ENCODE measurements around the gene ARHGAP9.
"Not testable (repeated sequence)": the region's sequence is repeated elsewhere in the genome, so short reads cannot be mapped to it uniquely, and the experiment has no call there.

DNA sequence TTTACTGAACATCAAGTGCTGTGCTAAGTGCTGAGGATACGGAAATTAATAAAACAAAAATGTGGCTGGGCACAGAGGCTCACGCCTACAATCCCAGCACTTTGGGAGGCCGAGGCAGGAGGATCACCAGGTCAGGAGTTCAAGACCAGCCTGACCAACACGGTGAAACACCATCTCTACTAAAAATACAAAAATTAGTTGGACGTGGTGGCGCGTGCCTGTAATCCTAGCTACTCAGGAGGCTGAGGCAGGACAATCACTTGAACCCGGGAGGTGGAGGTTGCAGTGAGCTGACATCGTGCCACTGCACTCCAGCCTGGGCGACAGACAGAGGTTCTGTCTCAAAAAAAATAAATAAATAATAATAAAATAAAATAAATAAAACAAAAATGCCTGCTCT is 52.7 kb downstream of the ARHGAP9 start:
- TF ChIP-seq, protein P1, sequence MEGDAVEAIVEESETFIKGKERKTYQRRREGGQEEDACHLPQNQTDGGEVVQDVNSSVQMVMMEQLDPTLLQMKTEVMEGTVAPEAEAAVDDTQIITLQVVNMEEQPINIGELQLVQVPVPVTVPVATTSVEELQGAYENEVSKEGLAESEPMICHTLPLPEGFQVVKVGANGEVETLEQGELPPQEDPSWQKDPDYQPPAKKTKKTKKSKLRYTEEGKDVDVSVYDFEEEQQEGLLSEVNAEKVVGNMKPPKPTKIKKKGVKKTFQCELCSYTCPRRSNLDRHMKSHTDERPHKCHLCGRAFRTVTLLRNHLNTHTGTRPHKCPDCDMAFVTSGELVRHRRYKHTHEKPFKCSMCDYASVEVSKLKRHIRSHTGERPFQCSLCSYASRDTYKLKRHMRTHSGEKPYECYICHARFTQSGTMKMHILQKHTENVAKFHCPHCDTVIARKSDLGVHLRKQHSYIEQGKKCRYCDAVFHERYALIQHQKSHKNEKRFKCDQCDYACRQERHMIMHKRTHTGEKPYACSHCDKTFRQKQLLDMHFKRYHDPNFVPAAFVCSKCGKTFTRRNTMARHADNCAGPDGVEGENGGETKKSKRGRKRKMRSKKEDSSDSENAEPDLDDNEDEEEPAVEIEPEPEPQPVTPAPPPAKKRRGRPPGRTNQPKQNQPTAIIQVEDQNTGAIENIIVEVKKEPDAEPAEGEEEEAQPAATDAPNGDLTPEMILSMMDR (IDR thresholded peaks at IDR 0.05), result not testable (repeated sequence)
- TF ChIP-seq POLR2A (IDR thresholded peaks at IDR 0.05), result not testable (repeated sequence)

All from suprapubic skin (tissue), 3 donors.